HG03342 (cell line): ENCODE results near the gene XRCC4.
"Not testable (repeated sequence)": the region's sequence is repeated elsewhere in the genome, so short reads cannot be mapped to it uniquely, and the experiment has no call there.

ENCODE experiments used
- ATAC-seq: cut with Tn5 transposase; IDR thresholded peaks from one replicate; pipeline ENCODE4 v1.9.1; 2021; ENCODE audit warnings: mild to moderate bottlenecking, moderate library complexity; ENCODE audit not compliant: unreplicated experiment

XRCC4 gene

GRCh38 chr5:83107692-83108420, 30.5 kb downstream of the XRCC4 start:
- ATAC-seq, result no peak

- ATAC-seq, result no peak
These were observed 32.0 kb downstream of the XRCC4 start for GRCh38 chr5:83109380-83109779.

GRCh38 chr5:83115816-83116215, 38.5 kb downstream of the XRCC4 start:
- no peak for ATAC-seq

GRCh38 chr5:83118471-83118870, 41.1 kb downstream of the XRCC4 start:
- ATAC-seq, result no peak

GRCh38 chr5:83118976-83119375, 41.6 kb downstream of the XRCC4 start:
- ATAC-seq, result no peak

GRCh38 chr5:83124593-83124992, 47.2 kb downstream of the XRCC4 start:
- ATAC-seq, result no peak

GRCh38 chr5:83125560-83125959, 48.2 kb downstream of the XRCC4 start:
- ATAC-seq, result no peak

GRCh38 chr5:83126501-83126900, 49.2 kb downstream of the XRCC4 start:
- ATAC-seq, result no peak

- ATAC-seq, result no peak
These were observed 56.5 kb downstream of the XRCC4 start for GRCh38 chr5:83133797-83134196.

- no peak for ATAC-seq
These were observed 65.2 kb downstream of the XRCC4 start for GRCh38 chr5:83142526-83142925.

GRCh38 chr5:83145241-83145640, 67.9 kb downstream of the XRCC4 start:
- ATAC-seq, result no peak

GRCh38 chr5:83145882-83146331, 68.6 kb downstream of the XRCC4 start:
- no peak for ATAC-seq

- ATAC-seq, result no peak
These were observed 69.1 kb downstream of the XRCC4 start for GRCh38 chr5:83146441-83146840.

- ATAC-seq, result no peak
These were observed 70.2 kb downstream of the XRCC4 start for GRCh38 chr5:83147593-83147992.

GRCh38 chr5:83148370-83148769, 71.0 kb downstream of the XRCC4 start:
- no peak for ATAC-seq

GRCh38 chr5:83149671-83150070, 72.3 kb downstream of the XRCC4 start:
- no peak for ATAC-seq

- ATAC-seq, result no peak
These were observed 74.5 kb downstream of the XRCC4 start for GRCh38 chr5:83151821-83152220.

- ATAC-seq, result not testable (repeated sequence)
These were observed 75.6 kb downstream of the XRCC4 start for GRCh38 chr5:83152996-83153395.

- no peak for ATAC-seq
These were observed 78.7 kb downstream of the XRCC4 start for GRCh38 chr5:83156001-83156400.

GRCh38 chr5:83157163-83157562, 79.8 kb downstream of the XRCC4 start:
- ATAC-seq, result no peak

- no peak for ATAC-seq
These were observed 85.3 kb downstream of the XRCC4 start for GRCh38 chr5:83162601-83163000.

GRCh38 chr5:83167538-83167937, 90.2 kb downstream of the XRCC4 start:
- ATAC-seq, result no peak
